NT2/D1 (cell line): ENCODE results near the gene ABHD12.

ENCODE experiments used
- SUZ12 ChIP-seq: IDR thresholded peaks from 2 replicates; pipeline ENCODE4 v1.6.1; 2011; ENCODE audit not compliant: insufficient read length, insufficient read depth; ENCODE audit errors: extremely low read depth
- YY1 ChIP-seq: IDR thresholded peaks from 2 replicates; pipeline ENCODE4 v1.6.1; 2011; ENCODE audit not compliant: insufficient read length, insufficient read depth
- ZNF274 ChIP-seq: IDR thresholded peaks from 2 replicates; pipeline ENCODE4 v1.6.1; 2011; ENCODE audit warnings: mild to moderate bottlenecking, low read depth, low read length

DNA sequence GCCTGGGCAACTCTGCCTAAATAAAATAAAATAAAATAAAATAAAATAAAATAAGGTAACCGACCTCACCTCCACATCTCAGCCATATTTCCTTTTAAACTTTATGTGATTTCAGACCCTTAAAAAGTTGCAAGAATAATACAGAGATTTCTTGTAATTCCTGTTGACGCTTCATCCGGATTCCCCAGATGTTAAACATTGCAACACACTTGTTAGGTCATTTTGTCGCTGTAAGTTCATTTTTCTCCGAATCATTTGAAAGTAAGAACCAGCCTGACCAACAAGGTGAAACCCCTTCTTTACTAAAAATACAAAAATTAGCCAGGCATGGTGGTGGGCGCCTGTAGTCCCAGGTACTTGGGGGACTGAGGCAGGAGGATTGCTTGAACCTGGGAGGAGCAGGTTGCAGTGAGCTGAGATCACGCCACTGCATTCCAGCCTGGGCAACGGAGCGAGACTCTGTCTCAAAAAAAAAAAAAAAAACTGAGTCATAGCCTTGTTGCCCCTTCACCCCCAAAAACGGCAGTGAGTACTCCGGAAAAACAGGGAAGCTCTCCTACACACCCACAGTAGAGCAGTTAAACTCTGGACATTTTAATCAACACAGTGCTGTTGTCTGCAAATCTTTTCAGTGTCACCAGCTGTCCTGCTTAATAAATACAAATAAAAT, 136.9 kb downstream of the ABHD12 start:
- no peak for TF ChIP-seq ZNF274
- no peak for TF ChIP-seq YY1
- TF ChIP-seq SUZ12: no peak
